Esophagus mucosa (tissue), 1 donor: ENCODE data around the gene MTFR1L. TPM values are rescaled to one million over a fixed set of nuclear protein-coding genes. Genes with fewer than 3 reads are reported as not detected.

ENCODE experiments used
- ATAC-seq: fragments of 200-7000 bp; cut with Tn5 transposase; one replicate; pipeline ENCODE4 v1.9.1; 2020
- total RNA-seq: library from RNA; stranded (reverse); gene quantifications from one replicate; pipeline ENCODE4 v1.2.4, GENCODE V29; 2023
- donor health status: DM: yes; HTN: yes; CAD: no.

Gene MTFR1L
- total RNA-seq: 20.6 TPM

DNA sequence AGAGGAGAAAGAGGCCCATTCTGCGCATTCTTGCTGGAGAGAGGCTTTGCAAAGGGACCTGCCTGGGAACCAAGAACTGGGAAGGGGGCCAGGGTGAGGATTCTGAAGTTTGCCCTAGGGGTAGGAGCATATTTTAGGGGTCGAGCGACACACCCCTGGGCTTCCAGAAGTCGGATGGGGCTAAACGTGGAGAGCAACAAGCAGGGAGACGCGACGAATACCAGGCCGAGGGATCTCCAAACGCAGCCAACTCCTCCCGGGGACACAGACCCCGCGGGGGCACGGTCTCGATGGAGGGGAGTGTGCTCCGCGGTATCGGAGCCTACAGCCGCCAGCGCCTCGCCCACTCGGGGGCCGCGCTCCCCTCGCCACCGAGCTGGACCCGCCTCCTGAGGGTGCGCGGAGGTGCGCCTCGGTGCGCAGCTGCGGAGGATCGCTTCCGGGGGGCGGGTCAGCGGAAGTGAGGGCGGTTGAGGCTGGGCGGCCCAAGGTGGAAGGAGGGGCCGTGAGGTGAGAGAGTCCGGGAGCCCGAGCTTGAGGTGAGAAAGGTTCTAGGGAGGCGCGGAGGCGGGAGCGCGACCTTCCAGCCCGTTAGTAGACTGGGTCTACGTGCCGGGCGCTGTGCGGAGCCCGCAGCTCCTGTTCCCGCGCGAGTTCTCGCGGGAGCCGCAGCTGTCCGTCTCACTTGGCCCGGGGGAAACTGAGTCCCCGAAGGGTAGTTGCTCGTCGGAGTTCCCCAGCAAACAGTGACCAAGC, at the start of gene MTFR1L:
Gene MTFR1L (plus strand): TSS at position 464 of the 756 bp plus-strand sequence. CDS start 3,151 bp downstream, outside the sequence.
- peak; percentile 89 for ATAC-seq

DNA sequence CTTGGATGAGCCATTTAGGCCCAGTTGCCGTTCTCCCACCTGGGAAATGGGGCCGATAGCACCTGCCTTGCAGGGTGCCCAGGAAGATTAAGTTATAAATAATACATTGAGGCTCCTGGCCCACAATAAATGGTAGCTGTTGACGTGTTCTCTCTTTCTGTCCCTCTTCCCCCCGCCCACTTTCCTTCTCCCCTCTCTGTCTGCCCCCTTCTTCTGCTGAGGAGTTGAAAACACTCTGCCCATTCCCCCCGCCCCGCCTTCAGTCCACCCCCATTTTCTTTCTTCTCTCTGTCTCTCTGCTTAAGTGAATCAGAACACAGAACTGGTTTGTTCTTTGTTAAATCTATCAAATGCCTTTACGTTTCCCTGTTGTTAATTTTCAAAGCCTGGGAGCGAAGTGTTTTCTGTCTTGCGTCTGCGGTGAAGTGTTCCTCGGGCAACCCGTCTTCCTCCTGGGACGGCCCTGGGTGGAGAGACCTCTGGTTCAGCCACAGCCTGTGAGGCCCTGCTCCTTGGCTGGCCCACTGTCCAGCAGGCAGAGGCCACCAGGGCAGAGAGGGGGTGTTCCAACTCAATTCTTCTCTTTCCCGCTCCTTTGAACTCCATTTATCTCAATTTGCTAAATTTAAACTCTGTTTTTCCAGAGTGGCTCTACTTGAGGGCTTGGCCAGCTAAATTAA, 49.1 kb upstream of the MTFR1L start:
- no peak for ATAC-seq

DNA sequence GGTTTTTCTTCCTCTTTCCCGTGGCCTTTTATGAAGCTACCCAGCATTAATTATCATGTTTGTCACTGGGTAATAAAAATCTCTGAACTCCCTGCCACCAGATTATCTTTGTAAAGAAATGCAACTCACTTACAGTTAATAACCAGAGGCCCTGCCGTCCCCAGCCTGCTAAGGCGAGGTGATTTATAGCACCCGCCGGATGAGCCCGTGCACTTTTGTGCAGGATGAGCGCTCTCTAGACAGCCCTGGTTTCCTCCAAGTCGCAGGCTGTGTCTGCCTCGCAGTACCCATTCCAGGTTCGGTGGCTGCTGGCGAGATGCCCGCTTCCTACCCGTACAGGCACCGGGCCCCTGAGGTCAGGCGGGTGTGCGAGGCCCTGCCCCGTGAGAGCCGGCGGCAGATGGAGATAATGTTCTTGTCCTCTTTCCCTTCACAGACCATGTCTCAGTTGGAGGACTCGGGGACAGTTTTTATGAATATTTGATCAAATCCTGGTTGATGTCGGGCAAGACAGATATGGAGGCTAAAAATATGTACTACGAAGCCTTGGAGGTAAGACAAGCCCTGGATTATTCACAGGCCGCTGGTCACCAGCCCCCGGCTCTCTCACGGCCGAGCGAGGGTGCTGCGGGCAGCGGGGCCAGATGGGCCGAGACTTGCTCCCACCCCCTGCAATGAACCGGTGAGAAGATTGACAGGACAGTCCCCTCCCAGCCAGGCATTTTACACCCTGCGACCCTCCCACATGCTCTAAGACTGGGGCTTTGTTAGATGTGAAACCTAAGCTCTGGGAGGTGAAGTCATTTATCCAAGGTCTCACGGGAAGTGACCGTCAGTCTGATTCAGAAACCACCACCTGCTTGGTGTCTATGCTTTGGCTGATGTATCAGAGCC, 48.3 kb upstream of the MTFR1L start:
- ATAC-seq: no peak

DNA sequence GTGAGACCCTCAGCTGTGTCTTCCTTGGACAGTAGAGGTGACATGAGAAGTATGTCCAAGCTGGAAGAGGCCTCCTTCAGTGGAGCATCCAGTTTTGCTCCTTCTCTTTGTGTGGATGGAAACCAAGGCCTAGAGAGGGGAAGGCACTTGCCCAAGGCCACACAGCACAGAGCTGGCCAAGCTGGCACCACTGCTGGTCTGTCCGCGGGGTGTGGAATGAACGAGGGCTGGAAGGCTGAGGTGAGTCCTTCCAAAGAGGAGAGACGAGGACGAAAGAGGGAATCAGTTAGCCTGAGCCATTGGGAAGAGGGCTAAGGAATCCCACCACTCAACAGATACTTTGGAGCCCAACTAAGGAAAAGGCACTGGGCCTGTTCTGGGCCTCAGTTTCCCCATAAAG, 47.6 kb upstream of the MTFR1L start:
- no peak for ATAC-seq

DNA sequence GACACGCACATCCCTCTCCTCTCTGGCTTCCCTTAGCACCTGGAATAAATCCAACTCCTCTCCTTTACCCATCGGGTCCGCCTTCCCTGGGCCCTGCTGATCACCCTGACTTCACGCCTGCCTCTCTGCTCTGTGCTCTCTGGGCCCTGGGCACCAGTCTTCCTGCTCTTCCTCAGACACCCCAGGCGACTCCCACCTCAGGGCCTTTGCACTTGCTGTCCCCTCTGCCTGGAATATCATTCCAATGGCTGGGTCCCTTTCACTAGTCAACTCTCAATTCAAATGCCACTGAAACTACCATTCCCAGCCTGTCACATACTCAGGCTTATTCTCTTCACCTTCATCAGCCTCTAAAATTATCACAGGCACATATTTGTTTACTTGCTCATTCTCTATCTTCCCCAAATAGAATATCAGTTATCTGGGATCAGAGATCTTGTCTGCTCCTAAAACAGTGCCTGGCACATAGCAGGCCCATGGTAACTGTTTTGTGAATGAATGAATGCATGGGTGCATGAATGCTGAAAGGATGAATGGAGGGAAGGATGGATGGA, 47.0 kb upstream of the MTFR1L start:
- ATAC-seq: no peak

DNA sequence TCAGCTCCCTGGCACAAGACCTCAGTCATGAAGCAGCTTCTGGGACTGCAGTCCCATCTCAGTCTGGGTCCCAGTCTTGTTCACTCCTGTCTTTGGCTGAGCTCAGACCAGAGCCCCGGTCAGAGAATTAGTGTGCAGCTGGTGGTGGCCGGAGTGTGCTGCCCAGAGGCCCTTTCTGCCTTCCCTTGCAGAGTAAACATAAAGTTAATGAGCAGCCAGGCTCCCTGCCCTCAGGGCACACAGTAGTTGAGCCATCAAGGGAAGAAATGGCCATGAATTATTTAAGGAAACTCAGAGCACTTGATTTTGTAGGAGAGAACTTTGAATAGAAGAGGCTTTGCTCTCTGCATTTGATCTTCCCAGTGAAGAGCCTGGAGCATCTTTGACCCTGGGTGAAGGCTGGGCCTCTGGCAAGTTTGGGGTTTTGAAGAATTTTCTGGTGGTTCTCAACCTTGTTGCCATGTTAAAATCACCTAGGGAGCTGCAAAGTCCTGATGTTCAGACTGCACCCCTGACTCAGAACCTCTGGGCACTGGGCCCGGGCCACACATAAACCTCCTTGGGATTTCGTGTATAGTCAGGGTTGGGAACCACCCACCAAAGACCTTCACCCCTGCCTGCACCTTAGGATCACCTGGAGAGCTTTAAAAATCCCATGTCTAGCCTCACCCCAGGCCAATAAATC, 46.2 kb upstream of the MTFR1L start:
- ATAC-seq: no peak

DNA sequence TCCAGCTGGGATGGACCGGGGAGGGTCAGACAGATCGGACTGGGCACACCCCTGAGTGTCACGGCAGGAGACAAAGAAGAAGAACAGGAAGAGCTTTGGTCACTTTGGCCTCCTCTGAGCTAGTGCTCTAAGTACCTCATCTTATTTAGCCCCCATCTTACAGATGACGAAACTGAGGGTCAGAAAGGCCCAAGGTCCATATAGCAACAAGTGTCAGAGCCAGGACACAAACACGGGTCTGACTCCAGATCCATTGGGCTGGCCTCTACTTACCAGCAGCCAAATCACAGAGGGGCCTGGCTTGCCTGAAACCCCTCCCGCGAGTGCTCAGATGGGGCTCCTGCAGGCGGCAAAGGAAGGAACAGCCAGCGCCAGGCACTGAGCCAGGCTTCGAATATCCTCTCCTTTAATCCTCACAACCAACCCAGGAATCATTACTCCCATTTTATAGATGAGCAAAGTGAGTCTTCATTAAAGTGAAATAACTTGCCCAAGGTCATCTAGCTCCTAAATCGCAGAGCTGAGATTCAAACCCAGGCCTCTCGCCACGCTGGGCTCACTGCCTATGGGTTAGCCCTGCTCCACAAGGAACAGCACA, 45.4 kb upstream of the MTFR1L start:
- no peak for ATAC-seq

DNA sequence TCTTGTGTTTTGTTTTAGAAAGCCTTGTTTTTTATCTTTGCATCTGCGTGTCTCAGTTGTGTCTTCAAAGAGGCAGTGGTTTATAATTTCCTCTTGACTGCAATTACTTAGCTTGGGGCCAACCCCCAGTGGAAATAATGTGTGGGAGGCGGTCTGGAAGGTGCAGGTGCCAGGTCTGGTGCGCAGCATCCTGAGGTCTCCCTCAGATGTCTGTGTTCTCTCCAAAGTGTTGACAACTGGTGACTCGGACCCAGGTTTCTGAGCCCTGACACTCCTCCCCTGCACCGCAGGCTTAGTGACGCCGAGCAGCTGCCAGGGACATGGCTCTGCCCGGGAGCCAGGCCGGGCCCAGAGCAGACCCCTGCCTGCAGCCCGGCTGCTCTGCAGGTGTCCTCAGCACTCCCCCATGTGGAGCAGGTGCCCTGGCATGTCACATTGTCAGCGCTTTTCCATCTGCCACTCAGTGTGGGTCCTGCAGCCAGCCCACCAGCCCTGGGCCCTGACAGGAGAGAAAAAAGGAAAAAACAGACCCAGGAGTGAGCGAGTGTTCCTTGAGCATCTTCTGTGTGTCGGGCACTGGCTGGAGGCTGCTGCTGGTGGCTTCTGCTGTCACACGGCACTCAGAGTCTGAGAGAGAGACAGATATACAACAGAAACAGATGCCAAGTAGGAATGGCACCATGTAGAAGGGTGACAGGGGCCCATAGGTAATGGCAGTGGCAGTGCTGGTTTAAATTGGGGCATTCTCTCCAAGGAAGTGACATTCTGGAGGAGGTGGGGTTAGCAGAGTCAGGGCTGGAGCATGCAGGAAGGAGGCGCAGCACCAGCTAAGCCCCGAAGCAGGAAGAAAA, 44.6 kb upstream of the MTFR1L start:
- ATAC-seq: peak; percentile 56

DNA sequence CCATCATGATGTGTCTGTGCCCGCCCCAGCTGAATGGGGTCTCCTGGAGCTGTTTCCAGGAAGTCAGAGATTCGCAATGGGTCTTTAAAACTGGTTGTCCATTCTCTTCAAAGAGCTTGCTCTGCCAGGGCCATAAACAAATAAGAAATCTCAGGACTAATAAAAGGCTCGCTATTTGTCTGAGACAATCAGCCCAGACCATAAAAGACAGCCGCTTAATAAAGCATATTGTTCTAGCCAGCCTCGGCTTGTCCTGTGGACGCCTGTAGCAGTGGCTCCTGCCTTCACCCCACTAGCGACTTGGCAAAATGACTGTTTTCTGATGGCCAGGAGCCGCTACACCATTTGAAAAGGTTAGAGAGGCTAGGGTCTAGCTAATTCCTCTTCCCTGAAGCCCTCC, 40.4 kb upstream of the MTFR1L start:
- no peak for ATAC-seq

DNA sequence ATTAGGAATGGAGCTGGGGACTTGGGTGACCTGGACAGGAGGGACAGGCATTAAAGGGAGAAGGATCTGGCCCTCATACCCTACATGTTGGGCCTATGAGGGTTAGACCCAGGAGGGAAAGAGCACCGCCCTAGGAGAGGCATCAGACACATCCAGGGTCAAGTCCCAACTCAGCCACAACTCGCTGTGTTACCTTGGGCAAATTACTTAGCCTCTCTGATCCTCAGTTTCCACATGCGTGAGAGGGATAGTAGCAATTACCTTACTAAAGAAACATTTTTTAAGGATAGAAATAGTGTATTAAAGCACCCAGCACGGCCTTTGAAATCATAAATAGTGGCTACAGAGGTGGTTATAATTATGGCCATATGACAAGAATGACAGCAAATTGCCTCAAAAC, 39.9 kb upstream of the MTFR1L start:
- ATAC-seq: no peak

DNA sequence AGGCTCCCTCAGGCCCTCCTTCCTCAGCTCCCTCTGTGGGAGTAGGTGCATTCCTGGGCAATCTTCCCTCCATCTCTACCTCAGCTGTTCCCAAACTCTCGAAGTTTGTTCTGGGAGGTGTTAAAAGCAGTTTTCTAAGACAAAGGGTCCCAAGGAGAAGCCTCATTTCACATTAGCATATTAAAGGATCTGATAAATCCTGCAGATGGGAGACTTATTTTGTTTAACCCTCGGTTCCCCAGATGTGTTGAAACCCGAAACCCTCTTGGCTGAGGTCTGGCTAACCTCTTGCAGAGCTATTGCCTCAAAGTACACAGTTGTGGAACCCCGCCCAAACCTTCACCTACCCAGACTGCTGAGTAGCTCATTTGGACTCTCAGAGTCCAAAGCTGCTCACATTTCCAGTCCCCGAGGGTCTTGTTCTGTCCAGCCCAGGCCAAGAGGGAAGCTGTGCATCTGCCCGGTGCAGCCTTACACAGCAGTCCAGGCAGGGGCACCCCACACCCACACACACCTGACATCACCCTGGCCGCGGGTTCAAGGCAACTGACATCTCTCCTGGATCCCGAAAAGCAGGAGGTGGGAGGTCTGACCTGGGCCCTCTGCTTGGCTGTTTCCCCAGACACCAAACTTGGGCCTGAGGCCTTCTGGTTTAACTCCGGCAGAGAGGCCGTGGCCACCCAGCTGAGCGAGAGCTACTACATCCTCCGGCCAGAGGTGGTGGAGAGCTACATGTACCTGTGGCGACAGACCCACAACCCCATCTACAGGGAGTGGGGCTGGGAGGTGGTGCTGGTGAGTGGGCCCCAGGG, 39.2 kb upstream of the MTFR1L start:
- ATAC-seq: peak; percentile 32

DNA sequence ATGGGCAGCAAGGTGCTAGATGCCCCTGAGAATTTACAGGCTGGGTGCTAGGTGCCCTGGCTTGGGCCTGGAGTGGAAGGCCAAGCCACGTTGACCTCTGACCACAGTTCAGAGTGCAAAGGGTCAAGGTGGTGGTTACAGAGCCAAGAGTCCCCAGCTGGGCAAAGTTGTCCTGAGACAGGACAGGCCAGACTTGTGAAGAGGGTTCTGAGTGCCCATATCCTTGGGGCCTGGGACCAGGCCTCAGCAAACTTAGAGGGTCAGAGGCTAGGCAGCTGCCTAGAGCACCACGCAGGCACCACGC, 38.7 kb upstream of the MTFR1L start:
- ATAC-seq: no peak

DNA sequence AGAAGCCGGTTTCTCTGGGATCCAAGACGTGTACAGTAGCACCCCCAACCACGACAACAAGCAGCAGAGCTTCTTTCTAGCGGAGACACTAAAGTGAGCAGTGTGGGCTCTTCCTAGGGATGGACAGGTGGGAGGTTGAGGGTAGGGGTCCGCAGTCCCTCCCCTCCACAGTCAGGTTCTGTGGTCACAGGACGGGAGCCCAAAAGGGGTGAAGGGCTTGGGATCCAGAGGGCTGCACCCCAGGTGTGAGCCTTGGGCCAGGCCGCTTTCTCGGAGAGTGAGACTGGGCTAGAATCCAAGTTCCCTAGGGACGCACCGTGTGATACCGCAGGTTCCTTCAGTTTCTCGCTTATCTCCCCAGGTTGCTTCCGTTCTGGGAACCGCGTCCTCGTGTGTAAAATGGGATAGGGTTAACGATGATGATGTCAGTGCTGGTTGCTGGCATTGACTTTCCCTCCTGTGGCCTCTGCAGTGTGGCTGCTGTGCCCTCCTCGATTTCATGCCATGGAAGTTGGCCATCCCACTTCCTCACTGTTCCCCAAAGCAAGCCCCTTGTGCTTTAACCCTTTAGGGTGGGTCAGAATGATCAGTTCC, 37.0 kb upstream of the MTFR1L start:
- ATAC-seq: no peak

DNA sequence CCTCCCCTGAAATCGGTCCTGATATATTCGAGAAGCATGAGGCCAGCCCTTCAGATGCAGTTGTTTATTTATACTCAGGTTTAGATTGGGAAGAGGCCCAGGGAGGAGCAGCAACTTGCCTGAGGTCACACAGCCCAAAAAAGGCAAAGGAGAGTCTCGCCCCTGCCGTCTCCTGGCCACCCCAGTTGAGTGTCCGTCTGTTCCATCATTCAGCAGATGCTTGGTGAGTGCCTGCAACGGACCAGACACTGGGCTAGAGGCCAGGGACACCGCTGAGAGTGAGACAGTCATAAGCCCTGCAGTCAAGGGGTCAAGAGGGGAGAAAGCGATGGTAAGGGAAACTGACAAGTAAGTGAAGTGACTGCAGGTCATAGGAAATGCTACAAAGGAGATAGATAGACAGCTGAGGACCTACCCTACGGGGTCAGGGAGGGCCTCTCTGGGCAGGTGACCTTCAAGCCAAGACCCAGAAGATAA, 35.1 kb upstream of the MTFR1L start:
- no peak for ATAC-seq

DNA sequence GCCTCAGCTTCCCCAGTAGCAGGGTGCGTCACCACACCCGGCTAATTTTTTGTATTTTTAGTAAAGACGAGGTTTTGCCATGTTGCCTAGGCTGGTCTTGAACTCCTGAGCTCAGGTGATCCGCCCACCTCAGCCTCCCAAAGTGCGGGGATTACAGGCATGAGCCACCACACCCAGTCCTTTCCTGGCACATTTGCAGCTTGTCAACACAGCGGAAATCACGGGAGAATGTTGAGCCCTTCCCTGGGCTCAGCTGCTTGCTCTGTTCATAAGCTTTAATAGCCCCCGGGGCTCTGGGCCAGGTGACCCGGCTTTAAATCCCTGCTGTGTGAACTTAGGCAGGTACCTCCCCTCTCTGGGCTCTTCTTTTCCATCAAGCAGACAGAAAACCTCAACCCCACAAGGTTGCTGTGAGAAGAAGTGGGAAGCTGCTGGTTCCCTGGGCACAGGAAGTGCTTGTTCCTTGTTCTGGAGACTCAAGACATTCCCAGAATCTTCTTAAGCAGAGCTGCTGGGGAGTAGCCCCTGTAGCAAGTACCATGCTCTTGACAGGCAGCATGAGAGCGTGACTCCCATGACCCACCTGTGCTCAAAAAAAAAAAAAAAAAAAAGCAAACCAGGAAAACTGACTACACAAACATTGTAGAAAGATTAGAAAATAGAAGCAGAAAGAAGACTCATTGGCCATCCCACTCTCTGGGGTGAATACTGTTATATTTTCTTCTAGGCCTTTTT, 34.3 kb upstream of the MTFR1L start:
- no peak for ATAC-seq

DNA sequence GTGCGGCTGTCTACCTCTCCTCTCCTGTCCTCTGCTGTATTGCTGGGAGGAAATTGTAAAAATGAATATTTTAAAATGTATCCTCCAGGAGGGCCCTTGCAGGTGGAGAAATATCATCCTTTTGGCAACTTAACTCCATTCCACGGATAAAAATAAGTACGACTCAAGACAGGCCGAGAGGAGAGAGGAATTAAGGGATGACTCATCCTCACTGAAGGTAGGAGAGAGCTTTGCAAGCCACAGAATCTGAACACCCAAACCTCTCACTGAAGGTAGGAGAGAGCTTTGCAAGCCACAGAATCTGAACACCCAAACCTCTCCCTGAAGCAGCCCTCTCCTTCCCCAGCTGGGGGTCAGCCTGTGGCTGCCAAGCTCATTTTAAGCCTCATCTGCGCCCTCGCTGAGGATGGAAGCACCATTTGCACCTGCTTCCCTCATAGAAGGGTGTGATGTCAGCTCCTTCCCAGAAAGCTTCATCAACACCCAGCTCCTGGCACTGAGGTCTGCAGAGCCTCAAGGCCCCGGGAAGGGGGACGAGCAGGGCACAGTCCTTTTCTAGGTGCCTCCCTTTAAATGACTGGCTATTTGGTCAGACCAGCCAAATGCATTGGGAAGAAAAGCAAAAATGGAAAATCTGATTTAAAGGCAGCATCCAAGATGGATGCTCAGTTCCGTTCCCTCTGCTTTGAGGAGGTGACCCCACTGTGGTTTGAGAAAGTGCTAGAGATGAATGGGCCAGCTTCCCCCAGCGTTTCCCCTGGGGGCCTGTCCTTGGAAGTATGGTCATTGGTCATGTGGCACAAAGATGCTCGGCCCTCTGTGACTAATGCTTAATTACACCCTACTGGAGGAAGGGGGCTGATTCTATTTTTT, 32.6 kb upstream of the MTFR1L start:
- ATAC-seq: peak; percentile 39

DNA sequence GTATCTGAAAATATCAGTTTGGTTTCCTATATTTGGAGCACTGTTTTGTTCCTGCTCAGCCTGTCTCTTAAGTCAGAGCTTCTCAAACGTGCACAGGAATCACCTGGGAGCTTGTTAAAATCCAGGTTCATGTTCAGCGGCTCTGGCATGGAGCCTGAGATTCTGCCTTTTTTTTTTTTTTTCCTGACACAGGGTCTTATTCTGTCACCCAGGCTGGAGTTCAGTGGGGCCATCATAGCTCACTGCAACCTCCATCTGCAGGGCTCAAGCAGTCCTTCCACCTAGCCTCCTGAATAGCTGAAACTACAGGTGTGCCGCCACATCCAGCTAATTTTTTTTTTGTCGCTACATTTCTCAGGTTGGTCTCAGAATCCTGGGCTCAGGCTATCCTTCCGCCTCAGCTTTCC, 32.0 kb upstream of the MTFR1L start:
- ATAC-seq: no peak

DNA sequence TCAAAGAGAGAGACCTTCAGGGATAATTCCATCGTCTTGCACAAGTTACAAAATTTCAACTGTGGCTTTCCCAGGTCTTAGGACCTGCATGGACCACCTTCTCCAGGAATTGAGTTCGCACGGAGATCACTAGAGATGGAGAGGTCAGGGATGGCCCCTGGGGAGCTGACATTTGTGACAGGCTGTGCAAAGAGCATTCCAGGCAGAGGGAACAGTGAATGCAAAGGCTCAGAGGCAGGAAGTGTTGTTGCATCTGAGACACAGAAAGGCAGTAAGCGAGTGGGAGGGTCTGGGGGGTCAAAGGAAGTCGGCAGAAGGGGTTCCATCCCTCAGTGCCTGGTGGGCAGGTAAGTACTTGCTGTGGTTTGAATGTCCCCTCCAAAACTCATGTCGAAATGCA, 29.3 kb upstream of the MTFR1L start:
- no peak for ATAC-seq
